M059J (cell line): ENCODE measurements around the gene AOPEP. TPM values are rescaled to one million over a fixed set of nuclear protein-coding genes. Genes with fewer than 3 reads are reported as not detected.
"Not testable (repeated sequence)": the region's sequence is repeated elsewhere in the genome, so short reads cannot be mapped to it uniquely, and the experiment has no call there.

ENCODE experiments used
- DNase-seq: peaks from one replicate; pipeline ENCODE4 v3.0.0-alpha.2; 2012; ENCODE audit warnings: low read depth
- total RNA-seq: library from RNA; depleted of rRNA; stranded (reverse); fragments of >200 nt; shearing (Covaris generic); gene quantifications from 2 replicates; pipeline ENCODE4 v1.2.3, GENCODE V29; 2014

Gene AOPEP
- total RNA-seq, 1 experiment from 2014 or later: 120 TPM

DNA sequence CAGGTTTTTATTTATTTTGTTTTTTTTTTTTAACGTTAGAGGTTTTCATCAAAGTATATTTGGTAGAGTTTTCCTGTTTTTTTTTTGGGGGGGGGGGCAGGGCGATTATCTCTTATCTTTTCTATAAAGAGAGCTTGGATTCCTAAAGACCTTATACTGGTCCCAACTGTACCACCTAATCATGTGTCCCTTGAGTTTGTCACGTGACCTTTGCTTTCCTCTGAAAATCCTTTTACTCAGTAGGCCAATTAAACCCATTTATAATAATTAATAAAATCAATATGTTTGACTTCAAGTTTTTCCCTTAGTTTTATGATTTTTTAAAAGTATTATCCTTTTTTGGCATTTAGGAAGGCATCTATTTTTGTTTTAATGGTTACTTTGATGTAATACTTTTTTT lies 286.4 kb downstream of the AOPEP start:
- DNase-seq: no peak

DNA sequence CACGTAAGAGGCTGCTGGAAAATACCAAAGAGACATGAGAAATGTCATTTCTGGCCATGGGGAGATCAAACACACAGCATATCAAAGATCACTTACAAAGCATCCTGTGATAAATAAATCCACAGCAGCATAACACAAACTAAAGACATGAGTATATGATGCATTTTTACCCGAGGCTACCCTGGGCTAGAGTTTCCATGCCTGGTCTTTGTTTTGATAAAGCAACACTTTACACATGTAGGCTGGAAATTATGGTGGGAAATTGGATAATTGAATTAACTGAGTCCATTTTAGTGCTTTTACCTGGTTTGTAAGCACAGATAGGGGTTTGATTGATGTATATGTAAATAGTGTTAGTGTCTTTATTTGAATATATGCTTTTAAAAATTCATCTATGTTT lies 288.4 kb downstream of the AOPEP start:
- DNase-seq: no peak

DNA sequence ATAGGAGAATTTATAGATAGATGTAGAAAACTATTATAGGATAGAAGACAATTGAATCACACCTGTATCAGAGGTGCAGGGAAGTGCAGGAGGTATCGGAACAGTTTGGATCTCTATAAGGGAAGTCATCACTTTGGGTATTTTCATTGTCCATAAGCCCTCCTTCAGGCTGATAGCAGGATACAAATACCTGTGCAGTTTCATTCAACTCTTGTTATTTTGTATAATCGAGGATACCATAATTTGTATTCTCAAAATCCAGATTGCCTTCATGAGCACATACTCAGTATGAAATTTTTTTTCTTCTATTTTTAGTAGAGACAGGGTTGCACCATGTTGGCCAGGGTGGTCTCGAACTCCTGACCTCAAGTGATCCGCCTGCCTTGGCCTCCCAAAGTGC lies 289.1 kb downstream of the AOPEP start:
- DNase-seq: no peak

DNA sequence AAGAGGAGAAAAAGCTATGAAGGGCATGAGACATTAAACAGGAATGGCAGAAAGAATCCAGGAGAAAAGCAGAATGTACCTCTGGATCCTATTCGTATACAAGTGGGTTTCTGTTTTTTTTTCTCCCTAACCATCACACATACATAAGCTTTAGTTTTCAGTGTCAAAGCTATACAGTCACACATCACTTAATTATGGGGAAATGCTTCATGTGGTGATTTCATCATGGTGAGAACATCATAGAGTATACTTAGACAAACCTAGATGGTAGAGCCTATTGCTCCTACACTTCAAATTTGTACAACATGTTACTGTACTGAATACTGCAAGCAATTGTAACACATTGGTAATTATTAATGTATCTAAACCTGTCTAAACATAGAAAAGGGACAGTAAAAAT lies 290.6 kb downstream of the AOPEP start:
- DNase-seq: peak; percentile 56

DNA sequence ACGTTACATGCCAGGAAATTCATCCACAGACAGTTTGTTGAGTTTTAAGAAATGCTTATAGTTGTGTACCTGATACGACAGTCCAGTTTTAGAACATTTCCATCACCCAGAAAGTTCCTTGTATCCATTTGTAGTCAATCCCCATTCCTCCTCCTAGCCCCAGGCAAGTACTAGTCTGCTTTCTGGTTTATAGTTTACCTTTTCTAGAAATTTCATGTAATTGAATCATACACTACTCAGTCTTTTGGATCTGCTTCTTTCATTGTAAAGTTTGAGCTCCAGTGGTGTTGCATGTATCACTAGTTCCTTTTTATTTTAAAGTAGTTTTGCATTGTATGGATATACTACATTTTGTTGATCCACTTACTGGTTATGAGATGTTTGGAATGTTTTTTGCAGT lies 291.2 kb downstream of the AOPEP start:
- DNase-seq: peak; percentile 90

DNA sequence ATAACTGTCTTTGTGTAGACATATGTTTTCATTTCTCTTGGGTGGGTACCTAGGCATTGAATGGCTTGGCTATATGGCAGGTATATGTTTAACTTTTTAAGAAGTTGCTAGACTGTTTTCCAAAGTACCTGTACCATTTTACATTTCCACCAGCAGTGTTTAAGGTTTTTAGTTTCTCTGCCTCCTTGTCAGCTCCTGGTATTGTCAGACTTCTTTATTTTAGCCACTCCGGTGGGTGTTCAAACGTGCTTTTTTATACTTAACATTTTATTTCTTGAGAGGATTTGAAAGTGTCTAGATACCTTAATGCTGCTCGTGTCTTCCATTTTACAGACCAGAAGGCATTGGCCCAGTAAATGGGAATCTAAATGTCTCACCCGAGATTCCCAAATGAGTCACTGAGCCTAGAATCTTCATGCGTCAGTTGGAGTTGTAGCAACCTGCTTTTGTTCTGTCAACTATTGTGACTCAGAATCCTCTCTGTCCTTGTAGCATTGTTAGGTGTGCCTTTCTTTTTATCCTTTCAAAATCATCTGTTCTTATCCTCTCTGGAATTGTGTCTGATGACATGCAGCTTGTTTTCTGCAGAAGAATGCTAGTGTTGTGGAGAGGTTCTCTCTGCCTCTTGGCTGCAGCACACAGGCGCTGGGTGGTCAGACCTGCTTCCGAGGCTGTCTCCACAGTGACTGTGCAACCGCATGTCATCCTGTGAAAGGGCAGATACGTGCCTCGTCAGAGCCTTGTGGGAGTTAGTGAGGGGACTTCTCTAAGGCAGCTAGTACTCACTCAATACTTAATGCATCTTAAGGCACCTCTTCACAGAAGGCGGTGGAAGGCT lies 291.8 kb downstream of the AOPEP start:
- DNase-seq: peak; percentile 99

DNA sequence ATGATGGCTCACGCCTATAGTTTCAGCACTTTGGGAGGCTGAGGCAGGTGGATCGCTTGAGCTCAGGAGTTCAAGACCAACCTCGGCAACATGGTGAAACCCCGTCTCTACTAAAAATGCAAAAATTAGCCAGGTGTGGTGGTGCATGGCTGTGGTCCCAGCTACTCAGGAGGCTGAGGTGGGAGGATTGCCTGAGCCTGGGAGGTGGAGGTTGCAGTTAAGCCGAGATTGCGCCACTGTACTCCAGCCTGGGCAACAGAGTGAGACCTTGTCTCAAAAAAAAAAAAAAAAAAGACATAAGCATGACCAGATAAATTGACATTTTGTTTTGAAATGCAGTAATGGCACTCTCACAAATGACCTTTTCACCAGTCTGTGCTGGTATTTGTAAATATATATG lies 294.1 kb downstream of the AOPEP start:
- not testable (repeated sequence) for DNase-seq

DNA sequence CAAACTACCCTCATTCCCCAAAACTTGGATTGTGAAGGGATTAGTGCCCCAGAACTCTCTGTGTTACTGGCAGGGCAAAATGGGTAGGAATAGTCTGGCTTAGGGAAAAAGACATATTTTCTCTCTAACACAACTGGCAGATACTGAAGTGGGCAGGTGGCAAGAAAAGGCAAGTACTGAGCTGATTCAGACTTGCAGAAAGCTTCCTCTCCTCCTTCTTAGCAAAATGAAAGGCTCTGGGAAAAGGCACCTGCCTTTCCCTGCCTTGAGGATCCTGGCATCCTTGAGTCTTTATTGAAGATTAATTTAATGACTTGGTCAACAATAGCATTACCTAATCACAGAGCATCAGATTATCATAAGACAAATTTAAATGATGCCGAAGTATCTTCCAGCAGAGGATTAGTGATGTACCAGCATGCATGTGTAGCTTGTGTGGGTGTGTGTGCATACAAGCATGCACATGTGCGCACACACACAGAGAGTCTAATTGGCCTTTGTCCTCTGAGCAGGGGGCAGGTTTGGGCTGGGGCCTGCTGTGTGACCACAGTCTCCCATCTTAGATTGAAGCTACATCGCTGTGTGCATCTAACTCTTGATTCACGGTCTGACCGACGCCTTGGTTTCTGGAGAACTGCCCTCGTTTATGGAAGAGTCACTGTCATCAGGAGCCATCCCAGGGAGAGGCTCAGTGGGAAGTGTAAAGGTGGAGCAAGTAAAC lies 294.8 kb downstream of the AOPEP start:
- no peak for DNase-seq

DNA sequence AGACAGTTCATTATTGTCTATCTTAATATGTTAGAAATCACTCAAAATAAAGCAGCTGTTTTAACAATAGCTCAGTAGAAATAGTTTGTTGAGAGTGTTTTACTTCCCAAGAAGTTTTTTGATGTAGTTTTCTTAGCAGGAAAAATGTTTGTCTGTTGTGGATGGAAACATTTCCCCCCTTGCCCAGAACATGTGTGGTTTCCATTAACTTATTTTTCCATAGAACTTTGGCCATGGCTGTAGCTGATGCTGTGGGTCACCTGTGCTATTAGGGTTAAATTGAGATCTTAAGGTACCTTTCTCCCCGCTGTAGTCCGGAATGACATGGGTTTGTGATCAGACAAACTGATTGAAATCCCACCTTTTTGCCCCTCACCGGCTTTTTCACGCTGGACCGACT lies 296.2 kb downstream of the AOPEP start:
- no peak for DNase-seq

DNA sequence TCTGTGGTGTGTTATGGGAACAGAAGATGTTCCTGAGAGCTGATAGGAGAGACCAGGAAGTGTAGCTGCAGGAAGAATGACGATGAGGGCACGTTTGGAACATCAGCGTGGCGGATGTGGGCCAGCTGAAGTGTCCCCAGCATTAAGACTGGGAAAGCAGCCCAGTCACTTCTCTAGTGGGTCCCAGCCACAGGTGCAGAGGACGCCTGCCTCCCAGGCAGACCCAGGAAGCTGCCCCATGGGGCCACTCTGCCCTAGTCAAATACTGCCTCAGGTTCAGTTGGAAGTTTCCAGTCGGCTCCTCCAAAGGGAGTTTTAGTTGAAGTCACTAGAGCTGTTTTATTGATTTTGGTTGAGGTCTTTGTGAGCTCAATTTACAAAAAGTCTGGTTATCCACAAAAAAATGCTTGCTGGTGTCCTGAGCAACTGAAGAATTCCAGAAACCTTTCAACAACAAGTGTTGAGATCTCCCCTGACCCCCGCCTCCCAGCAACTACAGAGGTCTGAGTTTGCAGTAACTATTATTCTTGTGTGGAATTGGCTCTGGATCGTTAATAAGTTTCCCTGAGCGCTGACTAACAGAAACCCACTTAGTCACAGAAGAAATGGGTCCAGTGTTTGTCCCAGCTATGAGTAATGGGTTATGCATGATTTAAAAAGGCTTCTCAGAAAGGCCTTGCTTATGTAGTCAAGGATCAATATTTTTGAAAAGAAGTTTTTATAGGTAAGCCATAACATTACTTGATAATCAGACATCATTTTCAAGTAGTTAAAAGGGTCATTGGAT lies 296.9 kb downstream of the AOPEP start:
- DNase-seq: peak; percentile 92

DNA sequence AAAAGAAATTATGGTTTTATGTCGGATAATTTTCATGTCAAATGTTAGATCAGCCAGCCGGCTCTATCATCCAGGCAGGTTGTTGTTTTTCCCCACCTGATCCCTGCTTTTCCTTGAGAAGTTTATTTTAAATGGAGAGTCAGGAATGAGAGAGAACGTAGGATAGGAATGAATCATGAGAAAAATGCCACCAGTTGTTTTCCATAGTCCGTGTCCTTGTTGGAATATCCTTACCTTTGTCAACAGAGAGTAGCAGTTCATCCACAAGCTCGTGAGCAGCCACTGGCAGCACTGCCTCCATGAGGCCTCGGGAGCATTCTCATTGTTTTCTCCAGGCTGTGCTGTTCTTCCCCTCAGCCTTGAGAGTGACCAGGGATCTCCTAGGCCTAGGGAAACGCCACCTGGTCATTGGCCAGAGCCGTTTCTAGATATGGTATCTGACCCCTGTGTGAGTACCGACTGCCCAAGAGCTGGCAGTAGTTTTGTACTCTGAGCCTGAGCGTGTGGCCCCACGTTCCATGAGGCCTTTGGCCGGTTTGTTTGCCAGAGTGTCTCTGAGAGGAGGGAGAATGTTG lies 297.7 kb downstream of the AOPEP start:
- DNase-seq: peak; percentile 51

DNA sequence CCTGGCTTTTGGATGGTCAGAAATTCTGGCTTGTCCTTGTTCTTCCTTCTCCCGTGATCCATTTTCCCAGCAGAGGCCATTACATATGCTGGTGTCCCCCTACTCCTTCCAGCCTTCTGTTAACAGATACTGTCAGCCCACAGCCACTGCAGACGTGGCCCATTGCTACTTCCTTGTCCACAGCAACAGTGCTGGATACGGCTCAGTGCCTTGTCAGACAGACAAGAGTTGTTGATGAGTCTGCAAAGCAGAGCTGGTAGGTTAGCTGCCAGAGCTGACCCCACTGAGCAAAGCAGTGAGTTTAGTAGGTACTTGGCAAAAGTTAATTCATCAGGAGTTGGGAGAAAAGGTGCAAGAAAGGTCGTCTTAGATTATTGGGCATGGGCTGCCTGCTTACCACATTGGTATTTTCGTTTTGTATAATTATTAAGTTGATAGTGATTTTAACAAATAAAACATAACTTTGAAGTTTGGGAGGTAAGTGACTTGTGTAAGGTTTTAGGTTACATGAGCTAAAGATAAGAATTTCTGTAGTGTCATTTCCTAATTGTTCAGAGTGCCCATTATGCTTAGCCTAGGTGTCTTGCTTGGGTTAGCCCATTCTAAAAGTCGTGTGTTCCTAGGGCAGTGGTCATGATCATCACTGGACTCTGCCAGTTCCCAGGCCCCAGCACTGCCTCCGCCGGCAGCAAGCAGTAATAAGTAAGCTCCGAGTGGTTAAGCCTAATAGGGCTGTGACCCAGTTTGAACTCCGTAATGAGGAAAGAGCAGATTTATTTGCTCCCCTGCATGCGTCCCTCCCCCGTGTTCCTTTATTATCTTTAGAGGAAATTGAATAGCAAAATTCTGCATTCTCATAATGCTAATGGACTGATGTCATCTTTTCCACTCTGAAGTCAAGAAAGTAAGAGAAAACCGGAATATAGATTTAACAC lies 299.0 kb downstream of the AOPEP start:
- DNase-seq: peak; percentile 92

DNA sequence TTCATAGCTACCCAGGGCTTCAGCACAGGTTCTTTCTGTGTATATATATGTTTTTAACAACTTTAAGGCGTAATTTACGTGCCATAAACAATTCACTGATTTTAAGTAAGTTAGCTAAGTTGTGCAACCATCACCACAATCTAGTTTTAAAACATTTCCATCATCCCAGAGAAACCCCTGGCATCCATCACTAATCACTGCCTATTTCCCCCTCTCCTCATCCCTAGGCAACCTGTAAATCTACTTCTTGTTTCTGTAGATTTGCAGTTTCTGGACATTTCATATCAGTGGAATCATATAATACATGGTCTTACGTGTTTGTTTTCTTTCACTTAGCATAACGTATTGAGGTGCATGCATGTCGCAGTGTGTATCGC lies 299.6 kb downstream of the AOPEP start:
- DNase-seq: no peak

DNA sequence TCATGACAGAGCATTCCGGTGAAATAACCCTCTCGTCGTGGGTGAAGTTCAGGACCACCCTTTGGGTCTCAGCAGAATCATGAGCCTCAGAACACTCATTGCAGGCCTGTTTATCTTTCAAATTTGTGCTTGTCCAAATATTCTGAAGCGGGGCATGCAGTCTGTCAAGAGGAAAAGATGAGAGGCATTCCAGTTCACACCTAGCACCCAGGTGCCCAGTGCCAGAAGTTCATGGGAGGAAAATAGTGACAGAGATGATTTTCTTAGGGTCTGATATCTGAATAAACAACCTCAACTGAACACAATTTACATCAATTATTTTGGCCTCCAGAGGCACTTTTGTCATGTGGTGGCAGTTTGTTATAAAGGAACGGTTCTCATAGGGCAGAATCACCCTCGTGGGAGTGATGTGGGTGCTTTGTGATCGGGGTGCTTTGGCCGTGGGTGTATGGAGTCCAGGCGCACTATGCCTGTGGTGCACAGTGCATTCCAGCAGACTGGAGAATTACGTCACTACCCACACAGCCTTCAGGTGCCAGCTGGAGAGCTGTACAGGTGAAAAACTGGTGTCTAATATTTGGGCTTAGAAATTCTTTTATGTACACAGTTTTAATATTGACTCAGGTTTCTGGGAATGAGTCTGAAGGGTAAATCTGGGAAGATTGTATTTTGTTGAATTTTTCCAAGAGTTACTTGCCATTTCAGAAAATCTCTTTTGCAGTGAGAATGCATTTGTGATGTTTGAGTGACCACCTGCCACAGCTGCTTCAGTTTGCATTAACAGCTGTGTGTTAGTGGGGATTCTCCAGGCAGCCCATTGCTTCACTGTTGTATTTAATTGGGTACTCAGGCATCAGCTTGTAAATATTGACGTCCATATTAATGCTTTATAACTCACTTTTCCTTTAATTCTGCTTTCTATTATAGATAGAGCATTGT lies 301.7 kb downstream of the AOPEP start:
- DNase-seq: no peak

DNA sequence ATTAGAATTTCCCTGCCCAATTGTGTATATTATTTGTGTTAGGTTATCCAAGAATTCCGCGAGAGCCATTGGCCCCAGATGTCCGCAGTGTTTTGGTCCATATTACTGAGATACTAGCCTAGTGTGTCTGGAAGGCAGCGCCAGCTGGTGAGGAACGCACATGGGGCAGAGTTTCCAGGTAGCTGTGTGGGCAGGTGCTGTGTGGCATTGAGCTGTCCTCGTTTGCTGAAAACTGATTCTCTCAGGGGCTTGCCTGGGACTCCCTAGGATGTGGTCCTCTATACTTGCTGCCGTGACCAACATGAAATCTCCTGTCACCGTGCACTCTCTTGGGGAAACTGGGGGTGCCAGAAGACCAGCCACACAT lies 302.3 kb downstream of the AOPEP start:
- no peak for DNase-seq

DNA sequence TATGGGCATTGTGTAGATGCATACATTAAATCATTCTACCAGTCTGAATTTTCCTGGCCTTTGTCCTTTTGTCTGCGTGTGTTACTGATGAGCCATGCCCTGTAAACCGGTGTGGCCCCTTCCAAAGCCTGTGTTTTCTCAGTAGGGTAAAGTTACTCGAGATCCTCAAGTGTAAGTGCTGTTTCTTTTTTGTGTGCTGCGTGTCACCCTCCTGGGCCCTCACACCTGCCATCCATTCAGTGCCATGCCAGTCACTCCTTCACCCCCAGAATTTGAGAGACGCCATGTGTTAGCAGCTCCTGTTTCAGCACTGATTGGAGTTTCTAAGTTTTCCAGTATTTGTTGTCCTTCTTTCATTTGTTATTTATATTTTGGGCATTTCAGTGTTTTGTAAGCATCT lies 302.8 kb downstream of the AOPEP start:
- DNase-seq: no peak

DNA sequence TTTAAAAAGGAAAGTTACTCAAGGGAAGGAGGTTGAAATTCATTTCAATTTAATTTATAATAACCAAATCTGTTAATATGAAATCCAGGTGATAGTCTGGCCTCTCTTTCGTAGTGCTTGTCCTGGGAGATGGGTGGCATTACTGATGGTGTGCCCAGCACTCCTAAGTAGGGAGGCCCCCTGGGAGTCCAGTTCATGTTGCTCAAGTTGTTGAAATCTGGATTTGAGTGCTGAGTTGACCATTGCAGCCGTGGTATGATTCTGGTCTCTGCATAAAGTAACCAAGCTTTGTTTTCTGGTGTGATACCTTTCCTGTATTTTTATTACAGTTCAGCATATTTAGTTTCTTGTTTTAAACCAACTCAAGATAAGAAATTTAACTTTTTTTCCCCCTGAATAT lies 303.2 kb downstream of the AOPEP start:
- no peak for DNase-seq

DNA sequence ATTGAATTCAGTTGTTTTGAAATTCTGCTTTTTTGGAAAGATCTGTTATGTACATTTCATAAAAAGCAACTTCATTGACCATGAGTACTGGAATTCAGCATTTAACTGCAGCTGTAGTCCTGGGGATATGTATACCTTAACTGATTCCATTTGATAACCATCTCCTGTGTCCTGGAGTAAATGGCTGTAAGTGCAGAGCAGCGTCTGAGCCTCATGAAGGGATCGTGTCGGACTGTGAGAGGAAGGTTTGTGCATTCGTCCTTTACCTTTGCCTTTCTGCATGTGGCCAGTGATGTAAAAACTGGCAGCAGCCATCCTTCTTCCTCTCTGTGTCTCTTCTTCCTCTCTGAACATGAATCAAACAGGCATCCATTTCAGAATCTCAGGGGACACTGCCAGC lies 303.8 kb downstream of the AOPEP start:
- no peak for DNase-seq

DNA sequence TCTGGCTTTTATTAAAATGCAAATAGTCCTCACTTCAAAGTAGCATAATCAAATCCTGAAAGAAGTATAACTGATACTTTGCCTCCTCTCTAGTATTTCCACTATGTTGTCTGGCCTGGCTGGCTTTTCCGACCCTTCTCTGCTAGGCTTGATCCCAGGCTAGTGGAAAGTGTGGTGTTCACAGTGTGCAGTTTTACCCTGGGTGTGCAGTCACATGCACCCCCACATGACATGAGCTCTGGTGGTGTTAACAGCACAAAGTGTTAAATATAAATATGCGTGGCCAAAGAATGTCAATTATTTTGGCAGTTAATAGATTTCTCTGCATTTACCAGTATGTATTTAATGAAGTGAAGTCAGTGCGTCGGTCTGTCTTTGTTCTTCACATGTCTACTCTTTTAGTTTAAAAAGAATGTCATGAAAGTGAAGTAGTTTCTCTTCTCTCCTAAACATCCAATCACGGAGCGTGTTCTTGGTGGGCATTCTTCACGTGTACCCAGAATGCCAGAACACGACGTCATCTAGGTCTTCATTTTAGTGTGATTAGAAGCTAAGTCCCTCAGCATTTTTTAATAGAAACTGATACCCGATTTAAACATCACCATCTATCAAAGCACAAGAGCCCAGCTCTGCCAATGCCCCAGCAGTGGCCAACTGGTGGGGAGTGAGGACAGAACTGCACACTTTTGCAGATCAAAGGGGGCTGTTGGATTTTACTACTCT lies 304.6 kb downstream of the AOPEP start:
- no peak for DNase-seq
